NOMO-1 (cell line): ENCODE measurements around the gene IFNL1.
"Not testable (repeated sequence)": the region's sequence is repeated elsewhere in the genome, so short reads cannot be mapped to it uniquely, and the experiment has no call there.

Source experiments
- DNase-seq, 2 experiments: peaks; one replicate each; lab custom pipeline; 2025; ENCODE audit not compliant: unreplicated experiment in 2 of 2; lab: John Stamatoyannopoulos, UW

The IFNL1 gene

GRCh38 chr19:39269369-39269768 lies 26.8 kb upstream of the IFNL1 start:
- not testable (repeated sequence) for DNase-seq

GRCh38 chr19:39270036-39270871 lies 26.0 kb upstream of the IFNL1 start:
- DNase-seq, result no peak

GRCh38 chr19:39273859-39274258 lies 22.3 kb upstream of the IFNL1 start:
- DNase-seq, result not testable (repeated sequence)

- no peak for DNase-seq
Observed at GRCh38 chr19:39275578-39275977, 20.6 kb upstream of the IFNL1 start.

DNA sequence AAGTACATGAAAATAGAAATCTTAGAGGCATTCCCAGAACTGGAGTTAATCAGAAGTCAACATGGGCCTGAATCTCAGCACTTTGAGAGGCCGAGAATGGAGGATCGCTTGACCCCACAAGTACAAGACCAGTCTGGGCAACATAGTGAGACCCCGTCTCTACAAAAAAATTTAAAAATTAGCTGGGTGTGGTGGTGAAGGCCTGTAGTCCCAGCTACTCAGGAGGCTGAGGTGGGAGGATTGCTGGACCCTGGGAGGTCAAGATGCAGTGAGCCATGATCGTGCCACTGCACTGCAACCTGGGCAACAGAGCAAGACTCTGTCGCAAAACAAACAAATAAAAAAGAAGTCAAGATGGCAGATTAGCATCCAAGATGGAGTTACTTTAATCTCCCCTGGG lies 19.5 kb upstream of the IFNL1 start:
- DNase-seq, result no peak

- DNase-seq, result no peak
Observed at GRCh38 chr19:39277598-39277997, 18.6 kb upstream of the IFNL1 start.

GRCh38 chr19:39282021-39282420 lies 14.2 kb upstream of the IFNL1 start:
- DNase-seq, result no peak

GRCh38 chr19:39284032-39284431 lies 12.2 kb upstream of the IFNL1 start:
- no peak for DNase-seq

DNA sequence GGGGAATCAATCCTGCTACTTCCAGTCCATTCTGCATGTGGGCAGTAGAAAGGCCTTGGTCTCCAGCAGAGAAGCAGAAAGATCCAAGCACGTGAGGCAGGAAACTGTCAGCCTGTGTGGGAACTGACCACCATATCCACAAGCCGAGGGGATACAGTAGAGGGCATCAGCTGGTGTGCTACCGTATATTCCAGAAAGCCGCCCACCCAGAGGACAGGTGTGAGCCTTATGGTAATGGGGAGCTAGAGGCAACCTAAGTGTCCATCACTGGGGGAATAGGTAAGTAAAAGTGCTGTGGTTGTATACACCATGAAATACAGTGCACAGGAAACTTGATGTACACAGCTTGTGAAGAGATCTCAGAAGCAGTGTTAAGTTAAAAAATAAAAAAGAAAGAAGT lies 2.8 kb upstream of the IFNL1 start:
- no peak for DNase-seq

- no peak for DNase-seq
Observed at GRCh38 chr19:39296906-39297305, 699 bp downstream of the IFNL1 start.

GRCh38 chr19:39297931-39298634 lies 1.9 kb downstream of the IFNL1 start:
- DNase-seq, result no peak

GRCh38 chr19:39299404-39299803 lies 3.2 kb downstream of the IFNL1 start:
- no peak for DNase-seq

- DNase-seq, result no peak
Observed at GRCh38 chr19:39299832-39300231, 3.6 kb downstream of the IFNL1 start.

DNA sequence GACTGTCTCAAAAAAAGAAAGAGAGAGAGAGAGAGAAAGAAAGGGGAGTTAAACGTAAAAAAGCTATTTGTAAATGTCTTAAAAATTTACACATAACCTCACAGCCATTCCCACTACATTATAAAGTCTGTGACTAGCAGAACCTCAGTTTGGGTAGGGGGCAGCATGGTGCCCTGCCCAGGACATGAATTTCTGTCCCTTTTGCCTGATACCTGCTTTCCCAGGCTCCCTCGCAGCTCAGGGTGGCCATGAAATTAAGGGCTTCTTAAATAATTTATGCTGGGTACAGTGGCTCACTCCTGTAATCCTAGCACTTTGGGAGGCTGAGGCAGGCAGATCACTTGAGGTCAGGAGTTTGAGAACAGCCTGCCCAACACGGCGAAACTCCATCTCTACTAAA lies 4.8 kb downstream of the IFNL1 start:
- no peak for DNase-seq

DNA sequence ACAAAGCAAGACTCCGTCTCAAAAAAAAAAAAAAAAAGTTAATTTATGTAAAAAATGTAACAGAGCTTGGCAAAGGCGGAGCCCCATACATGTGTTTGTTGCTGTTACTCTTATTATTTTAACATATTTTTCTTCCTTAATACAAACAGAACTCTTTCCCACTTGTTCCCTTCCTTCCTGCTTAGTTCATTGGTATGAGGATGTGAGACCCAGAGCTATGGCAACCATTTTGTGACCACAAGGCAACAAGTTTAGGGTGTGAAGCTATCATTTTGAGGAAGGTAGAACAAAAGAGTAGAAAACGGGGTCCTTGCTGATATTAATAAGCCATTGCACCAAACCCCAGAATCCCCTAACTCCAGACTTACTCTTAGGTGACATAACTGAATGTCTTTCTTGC lies 5.4 kb downstream of the IFNL1 start:
- no peak for DNase-seq

DNA sequence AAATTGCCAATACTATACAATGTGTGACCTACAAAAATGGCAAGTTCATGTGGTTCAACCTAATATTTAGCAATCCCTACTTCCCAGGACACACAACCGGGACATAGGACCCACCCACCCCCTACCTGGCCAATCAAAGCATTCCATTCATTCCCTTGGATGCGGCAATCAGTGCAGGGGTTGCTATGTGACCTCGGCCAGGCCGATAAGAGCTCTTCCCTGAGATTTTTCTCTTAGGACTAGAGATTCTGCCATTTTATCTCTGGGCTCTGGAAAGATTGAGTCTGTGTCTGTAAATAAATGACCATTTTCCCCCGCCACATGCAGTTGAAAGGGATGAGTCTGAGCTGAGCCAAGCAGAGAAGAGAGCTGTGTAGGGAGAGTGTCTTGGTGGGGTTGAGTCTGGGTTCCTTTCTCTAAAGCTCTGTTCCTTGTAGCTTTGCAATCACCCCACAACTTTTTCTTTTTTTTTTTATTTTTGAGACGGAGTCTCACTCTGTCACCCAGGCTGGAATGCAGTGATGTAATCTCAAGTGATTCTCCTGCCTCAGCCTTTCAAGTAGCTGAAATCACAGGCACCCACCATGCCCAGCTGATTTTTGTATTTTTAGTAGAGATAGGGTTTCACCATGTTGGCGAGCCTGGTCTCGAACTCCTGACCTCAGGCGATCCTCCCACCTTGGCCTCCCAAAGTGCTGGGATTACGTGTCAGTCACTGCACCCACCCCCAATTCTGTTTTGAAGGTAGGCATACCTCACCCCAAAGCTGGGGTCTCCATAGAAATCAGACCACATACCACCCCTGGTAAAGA lies 7.4 kb downstream of the IFNL1 start:
- no peak for DNase-seq

- no peak for DNase-seq
Observed at GRCh38 chr19:39304185-39304513, 7.9 kb downstream of the IFNL1 start.

GRCh38 chr19:39304701-39305571 lies 8.7 kb downstream of the IFNL1 start:
- no peak for DNase-seq

DNA sequence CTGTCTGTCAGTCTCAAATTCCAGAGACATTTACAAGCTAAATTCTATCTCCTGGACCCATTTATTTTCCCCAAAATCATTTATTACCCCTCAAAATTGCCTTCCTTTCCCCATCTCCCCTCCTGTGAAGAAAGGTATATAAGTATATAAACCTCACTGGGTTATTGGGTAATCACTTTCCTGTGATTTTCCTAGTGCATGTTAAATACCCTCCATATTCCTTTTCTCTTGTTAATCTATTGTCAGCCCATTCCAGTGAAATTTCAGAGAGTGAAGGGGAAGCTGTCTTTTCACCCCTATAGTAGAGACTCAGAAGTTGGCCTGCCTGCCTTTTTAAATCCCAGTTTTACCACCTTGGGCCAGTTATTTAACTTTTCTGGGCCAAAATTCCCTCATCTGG lies 9.9 kb downstream of the IFNL1 start:
- no peak for DNase-seq

- no peak for DNase-seq
Observed at GRCh38 chr19:39307046-39307821, 11.0 kb downstream of the IFNL1 start.
